A673 (cell line): ENCODE data around the gene EGR2. TPM values are rescaled to one million over a fixed set of nuclear protein-coding genes. Genes with fewer than 3 reads are reported as not detected.

Experiments used
- Bru-seq: library from RNA; stranded (reverse); fragments of 400-500 nt; gene quantifications from one replicate; lab custom pipeline; 2021; lab: Mats Ljungman, UMichigan
- BruChase-seq, 2 experiments: library from RNA; stranded (reverse); fragments of 400-500 nt; gene quantifications; one replicate each; lab custom pipeline; 2021; lab: Mats Ljungman, UMichigan
- BruUV-seq: library from RNA; stranded (reverse); fragments of 400-500 nt; replicated peaks from 2 replicates; lab custom pipeline; 2021; lab: Mats Ljungman, UMichigan
- CTCF ChIA-PET: fragments of 300-600 bp; sonication (Branson Sonifier 250); formaldehyde crosslinking; loops from one replicate; lab custom pipeline; 2022; ENCODE audit warnings: antibody characterized with exemption; lab: Charles Lee
- POLR2A ChIA-PET: fragments of 300-600 bp; sonication (Branson Sonifier 250); formaldehyde crosslinking; loops from one replicate; lab custom pipeline; 2022; ENCODE audit warnings: antibody characterized with exemption; ENCODE audit not compliant: low non-redundant PET; lab: Charles Lee
- DNase-seq: peaks from one replicate; pipeline ENCODE4 v3.0.0-alpha.2; 2015; ENCODE audit warnings: low spot score
- H3K27ac ChIP-seq: fragments of 200-600 bp; sonication (generic); 2 replicates; pipeline ENCODE4 v1.5.1; 2016; ENCODE audit warnings: mixed run types, low read depth, mild to moderate bottlenecking, mixed read lengths, antibody characterized with exemption, low read length; ENCODE audit not compliant: poor library complexity, severe bottlenecking
- H3K27me3 ChIP-seq: fragments of 200-600 bp; sonication (generic); replicated peaks from 2 replicates; pipeline ENCODE4 v1.6.1; 2017; ENCODE audit warnings: mixed run types, low read depth, mild to moderate bottlenecking, mixed read lengths, antibody characterized with exemption, low read length; ENCODE audit not compliant: insufficient read depth, poor library complexity
- H3K36me3 ChIP-seq: fragments of 200-600 bp; sonication (generic); 2 replicates; pipeline ENCODE4 v1.6.1; 2016; ENCODE audit warnings: mixed run types, mild to moderate bottlenecking, mixed read lengths, antibody characterized with exemption, low read length; ENCODE audit not compliant: insufficient read depth, poor library complexity, severe bottlenecking
- H3K4me1 ChIP-seq: fragments of 200-600 bp; sonication (generic); 2 replicates; pipeline ENCODE4 v1.6.1; 2017; ENCODE audit warnings: mixed run types, mild to moderate bottlenecking, mixed read lengths, antibody characterized with exemption, low read length; ENCODE audit not compliant: insufficient read depth, poor library complexity, severe bottlenecking
- H3K4me3 ChIP-seq: fragments of 200-600 bp; sonication (generic); 2 replicates; pipeline ENCODE4 v1.5.1; 2016; ENCODE audit warnings: low read depth, mixed run types, mild to moderate bottlenecking, mixed read lengths, low read length; ENCODE audit not compliant: poor library complexity, severe bottlenecking
- H3K9me3 ChIP-seq: fragments of 200-600 bp; sonication (generic); 2 replicates; pipeline ENCODE4 v1.6.1; 2016; ENCODE audit warnings: mixed run types, low read depth, mild to moderate bottlenecking, mixed read lengths, antibody characterized with exemption, low read length; ENCODE audit not compliant: poor library complexity, severe bottlenecking
- CTCF ChIP-seq: fragments of 300-800, 200-600 bp; sonication (generic); conservative IDR thresholded peaks from 2 replicates; pipeline ENCODE4 v1.5.1; 2017; ENCODE audit warnings: low read depth, mild to moderate bottlenecking, antibody characterized with exemption, low read length, moderate library complexity, mixed read lengths
- EZH2 ChIP-seq: fragments of 200-600 bp; sonication (generic); IDR thresholded peaks from 2 replicates; pipeline ENCODE4 v1.6.1; 2017; ENCODE audit warnings: borderline replicate concordance, low read depth, mild to moderate bottlenecking, mixed read lengths, antibody characterized with exemption, low read length; ENCODE audit not compliant: poor library complexity, severe bottlenecking
- intact Hi-C: fragments of 100-400 bp; cut with micrococcal nuclease; formaldehyde crosslinking; loops from one replicate; pipeline ENCODE4 v1.10.0; 2022; ENCODE audit not compliant: unreplicated experiment
- long read RNA-seq: library from polyadenylated mRNA; stranded (forward); transcript quantifications from one replicate; pipeline ENCODE4 v2.0.0, GENCODE V29; 2022
- total RNA-seq: library from RNA; stranded (reverse); gene quantifications from 2 replicates; pipeline ENCODE4 v1.2.3, GENCODE V29; 2021

The EGR2 gene
- total RNA-seq (14.5 and 18.3 TPM in 2 replicates), Bru-seq, nascent RNA (percentile 69 among the genes with signal in this experiment), BruChase-seq, experiment 1, labeled RNA remaining after a 2-hour chase (percentile 65 among the genes with signal in this experiment), BruChase-seq, experiment 2, labeled RNA remaining after a 6-hour chase (percentile 51 among the genes with signal in this experiment)
- long read RNA-seq, transcript EGR2-201 (2 exons, 2,968 nt) = major isoform, 10 of 15 reads
- long read RNA-seq, partial matches to known transcripts = 0 of 15 reads
- long read RNA-seq, other reads (novel, unspliced or antisense) = 3 of 15 reads

- no TSS peak for BruUV-seq
- H3K27ac ChIP-seq = peak within 1 kb of the TSS; percentile 95
- POLR2A ChIA-PET = interaction anchor here (0.5 to 0.8 kb wide), 4 partner anchors 36 to 676 kb away, joined by 3 to 16 read pairs (median 4); no protein-coding TSS in a partner anchor
Observed at GRCh38 chr10:62816331-62817120, at the start of gene EGR2. TSS of gene EGR2 (minus strand) at chr10:62816366. CDS start at chr10:62816029, 337 bp downstream.

GRCh38 chr10:62862447-62862846 lies 46.3 kb upstream of the EGR2 start:
- peaks cover 4% of the 10 kb centered on the region for H3K4me1 ChIP-seq
- H3K27ac ChIP-seq = no peak overlapping the region
- H3K27me3 ChIP-seq = no peaks in the 10 kb centered on the region
- TF ChIP-seq CTCF = no peak
- TF ChIP-seq EZH2 = no peak
- intact Hi-C loops = no loop called here
- DNase-seq = no peak
- ChIA-PET POLR2A (no interaction called here), CTCF (no interaction called here)
- H3K4me3 ChIP-seq = no peak overlapping the region
- no peaks in the 10 kb centered on the region for H3K9me3 ChIP-seq
- no TSS peak for BruUV-seq
- no peaks in the 10 kb centered on the region for H3K36me3 ChIP-seq

More at GRCh38 chr10:62816331-62817120, at the start of gene EGR2:
- peak; percentile 97 for DNase-seq
- H3K27me3 ChIP-seq = peaks cover 5% of the 10 kb centered on the region
- intact Hi-C loops = loop anchor here (2.0 to 10.0 kb wide), 6 partner anchors 124 to 552 kb away; partner anchors contain the start of gene RTKN2
- no peaks in the 10 kb centered on the region for H3K9me3 ChIP-seq
- CTCF ChIA-PET = interaction anchor here (0.7 to 1.3 kb wide), 2 partner anchors 206 to 268 kb away, joined by 3 read pairs; no protein-coding TSS in a partner anchor
- peak within 1 kb of the TSS; percentile 62 for H3K4me3 ChIP-seq
- H3K36me3 ChIP-seq = peaks cover 8% of the 10 kb centered on the region
- TF ChIP-seq CTCF (no peak), EZH2 (no peak)
- peaks cover 7% of the 10 kb centered on the region for H3K4me1 ChIP-seq

- TF ChIP-seq CTCF = no peak
- no peak for TF ChIP-seq EZH2
- DNase-seq = no peak
- Histone ChIP-seq H3K4me1 (peaks cover 4% of the 10 kb centered on the region), H3K4me3 (no peak overlapping the region), H3K36me3 (no peaks in the 10 kb centered on the region), H3K27me3 (no peaks in the 10 kb centered on the region), H3K27ac (no peak overlapping the region), H3K9me3 (no peaks in the 10 kb centered on the region)
- intact Hi-C loops = no loop called here
- ChIA-PET POLR2A (no interaction called here), CTCF (no interaction called here)
- BruUV-seq = no TSS peak
Observed at GRCh38 chr10:62861507-62861906, 45.3 kb upstream of the EGR2 start.
